SK-N-DZ (cell line): ENCODE results near the gene SPATC1L. TPM values are rescaled to one million over a fixed set of nuclear protein-coding genes. Genes with fewer than 3 reads are reported as not detected.
"Not testable (repeated sequence)": the region's sequence is repeated elsewhere in the genome, so short reads cannot be mapped to it uniquely, and the experiment has no call there.

Experiments used
- DNase-seq: peaks from one replicate; pipeline ENCODE4 v3.0.0-alpha.2; 2015; ENCODE audit warnings: low spot score
- polyA plus RNA-seq, 2 experiments: library from polyadenylated mRNA; depleted of rRNA; stranded (reverse); fragments of >200 nt; gene quantifications; 2 replicates each; pipeline ENCODE4 v1.2.3, GENCODE V29; 2014

The SPATC1L gene
- 14.4 and 19.7 TPM in 2 replicates for polyA plus RNA-seq (2014; cell fraction: cytosol; rRNA removed)
- polyA plus RNA-seq (2014; cell fraction: nucleus; rRNA removed): 10.0 and 21.0 TPM in 2 replicates

DNA sequence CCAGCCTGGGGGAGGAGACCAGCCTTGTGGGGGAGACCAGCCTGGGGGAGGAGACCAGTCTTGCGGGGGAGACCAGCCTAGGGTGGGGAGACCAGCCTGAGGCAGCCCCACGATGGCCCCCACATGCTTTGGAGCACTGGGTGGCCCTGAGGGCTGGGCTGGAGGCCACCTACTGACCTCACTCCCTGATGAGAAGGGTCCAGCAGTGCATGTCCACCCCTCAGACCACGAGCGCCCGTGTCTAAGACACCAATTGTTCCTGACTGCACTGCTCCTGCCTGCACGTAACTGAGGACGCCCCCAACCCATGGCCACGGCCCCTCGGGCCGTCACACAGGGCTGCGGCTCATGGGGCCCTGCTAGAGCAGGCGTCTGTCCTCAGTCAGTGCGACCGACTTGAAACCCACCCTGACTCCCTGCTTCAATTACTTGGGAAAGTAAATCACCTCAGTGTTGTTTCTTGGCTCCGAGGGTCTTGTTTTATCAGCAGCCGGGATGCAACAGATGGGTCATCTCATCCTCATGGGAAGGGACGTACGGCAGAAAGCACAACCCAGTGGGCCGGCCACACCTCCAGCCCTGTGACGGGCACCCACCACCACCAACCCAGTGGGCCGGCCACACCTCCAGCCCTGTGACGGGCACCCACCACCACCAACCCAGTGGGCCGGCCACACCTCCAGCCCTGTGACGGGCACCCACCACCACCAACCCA lies at the start of gene SPATC1L:
SPATC1L (minus strand) TSS at position 550 of the 715 bp plus-strand sequence. CDS start 1,643 bp downstream, outside the sequence.
- peak; percentile 73 for DNase-seq

DNA sequence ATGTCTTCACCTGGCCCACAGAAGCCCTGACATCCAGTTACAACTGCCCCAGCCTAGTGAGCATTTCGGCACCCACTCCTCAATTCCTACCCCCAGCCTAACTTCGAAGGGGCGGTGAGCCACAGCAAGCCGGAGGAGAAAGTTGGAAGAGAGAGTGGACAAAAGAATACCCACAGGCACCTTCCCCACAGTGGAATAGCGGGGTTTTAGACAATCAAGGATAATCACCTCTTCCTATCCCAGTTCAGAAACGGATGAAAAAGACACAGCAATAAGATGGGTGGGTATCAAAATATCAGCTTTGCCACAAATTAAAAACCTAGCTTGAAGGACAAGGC lies 45.6 kb upstream of the SPATC1L start:
- DNase-seq: no peak

DNA sequence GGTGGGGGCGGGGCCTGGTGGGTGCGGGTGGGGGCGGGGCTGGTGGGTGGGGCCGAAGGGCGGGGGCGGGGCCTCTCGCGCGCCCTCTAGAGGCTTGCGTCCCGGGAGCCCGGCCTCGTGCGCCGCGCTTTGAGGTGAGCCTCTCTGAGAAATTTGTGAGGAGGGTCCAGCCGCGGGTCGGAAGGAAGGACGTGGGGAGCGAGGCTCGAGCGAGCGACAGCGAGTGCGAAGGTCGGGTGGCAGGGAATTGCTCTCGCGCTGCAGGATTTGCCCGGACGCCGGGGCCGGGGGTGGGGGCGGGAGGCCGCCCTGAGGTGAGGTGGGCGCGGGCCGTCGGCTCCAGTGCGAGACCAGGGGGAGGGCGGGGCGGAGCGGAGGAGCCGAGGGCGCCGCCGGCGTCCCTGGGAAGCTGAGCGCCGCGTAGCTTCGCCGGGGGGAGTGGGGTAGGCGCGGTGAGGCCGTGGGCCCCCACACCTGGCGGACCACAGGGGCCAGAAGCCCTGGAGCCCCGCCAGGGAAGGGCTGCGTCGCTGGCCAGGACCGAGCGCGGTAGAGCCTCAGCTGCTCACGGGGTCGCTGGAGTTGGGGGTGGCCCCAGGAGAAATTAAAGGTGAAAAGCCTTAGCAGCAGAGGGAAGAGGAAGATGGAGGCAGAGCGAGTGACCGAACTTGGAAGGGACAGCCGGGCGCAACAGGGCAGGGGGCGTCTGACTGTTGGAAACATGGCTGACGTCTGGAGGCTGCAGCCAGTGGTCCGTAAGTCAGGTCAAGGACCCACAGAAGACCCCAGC lies 45.1 kb upstream of the SPATC1L start:
- peak; percentile 64 for DNase-seq

DNA sequence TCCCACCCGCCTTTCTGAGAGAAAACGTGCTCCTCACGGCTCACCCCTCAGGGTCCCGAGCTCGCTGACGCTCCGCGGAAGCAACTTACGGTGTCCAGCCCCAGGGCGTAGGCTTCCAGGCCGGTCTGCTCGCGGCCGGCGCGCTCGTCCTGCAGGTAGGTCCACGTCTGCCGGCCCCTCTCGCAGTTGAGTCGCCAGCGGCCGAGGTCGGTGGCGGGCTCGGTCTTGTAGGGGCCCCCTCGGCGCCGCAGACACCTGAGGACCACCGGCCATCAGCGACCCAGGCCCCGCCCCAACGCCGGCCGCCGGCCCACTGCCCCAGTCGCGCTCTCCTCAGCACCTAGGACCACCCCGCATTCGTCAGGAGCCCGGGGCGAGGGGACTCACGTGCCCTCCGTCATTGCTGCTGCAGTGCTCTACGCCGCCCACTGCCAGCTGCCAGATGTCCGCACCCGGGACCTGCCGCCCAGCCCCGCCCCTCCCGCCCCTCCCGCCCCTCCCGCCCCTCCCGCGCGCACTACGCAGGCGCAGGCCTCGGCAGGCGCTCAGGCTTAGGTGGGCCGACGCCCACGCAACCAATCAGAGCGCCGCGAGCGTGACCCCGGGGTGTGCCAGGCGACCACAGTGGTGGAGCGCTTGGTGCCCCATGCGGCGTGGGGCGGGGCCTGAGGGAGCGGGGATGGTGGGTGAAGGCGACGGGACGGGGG lies 44.2 kb upstream of the SPATC1L start, which contains the start of gene LSS:
LSS (minus strand) TSS at position 430 of the 707 bp plus-strand sequence; CDS start at position 401, 29 bp downstream.
- peak; percentile 96 for DNase-seq

DNA sequence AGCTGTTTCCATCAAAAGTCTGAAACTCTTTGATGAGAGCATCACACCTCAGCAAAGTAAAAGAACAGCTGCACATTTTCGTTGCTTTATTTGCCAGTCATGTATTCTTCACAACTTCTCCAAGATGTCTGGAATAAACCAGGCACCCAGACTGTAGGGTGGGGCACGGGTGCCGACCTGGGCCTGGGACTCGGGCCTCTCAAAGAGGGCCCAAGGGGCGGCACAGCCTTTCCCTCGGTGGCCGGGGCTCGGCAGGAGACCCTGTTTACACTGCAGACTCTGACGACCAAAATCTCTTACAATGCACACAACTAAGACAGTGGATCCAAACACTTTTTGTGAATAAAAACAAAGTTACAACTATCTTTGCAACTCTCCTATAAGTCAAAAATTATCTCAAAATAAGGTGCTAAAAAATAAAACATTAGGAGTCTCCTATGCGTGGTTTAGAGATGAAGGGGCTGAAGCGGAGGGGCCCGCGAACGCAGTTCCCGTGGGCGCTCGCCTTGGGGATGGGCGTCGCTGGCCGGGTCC lies 43.6 kb upstream of the SPATC1L start:
- no peak for DNase-seq

DNA sequence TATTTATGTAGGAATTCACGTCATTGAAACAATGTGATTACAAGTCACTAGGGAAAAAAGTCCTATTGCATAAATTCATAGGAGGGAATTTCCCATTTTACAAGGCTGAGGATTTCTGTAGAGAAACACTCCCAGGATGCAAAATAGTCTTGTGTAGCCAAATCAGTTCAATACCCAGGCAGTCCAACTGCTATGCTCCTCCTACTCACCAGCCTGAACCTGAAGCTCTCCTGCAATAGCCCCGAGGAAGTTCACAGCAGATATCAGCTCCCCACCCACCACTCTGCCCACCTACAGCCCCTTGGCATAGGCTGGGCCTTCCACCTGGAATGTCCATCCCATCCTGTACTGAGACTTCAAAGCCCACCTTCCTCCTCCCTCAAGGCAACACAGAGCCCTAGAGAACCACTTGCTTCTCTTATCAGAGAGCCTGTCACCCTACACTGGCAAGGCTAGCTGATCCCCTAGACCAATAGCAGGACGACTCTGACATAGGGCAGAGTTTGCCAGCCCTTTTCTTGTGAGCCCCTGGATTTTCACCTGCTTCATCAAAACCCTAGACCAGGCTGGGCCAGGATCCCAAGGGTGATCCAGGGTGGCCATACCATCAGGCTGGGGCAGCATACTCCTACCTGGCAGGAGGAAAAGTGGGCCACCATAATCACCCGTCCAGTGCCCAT lies 42.8 kb upstream of the SPATC1L start:
- DNase-seq: no peak

DNA sequence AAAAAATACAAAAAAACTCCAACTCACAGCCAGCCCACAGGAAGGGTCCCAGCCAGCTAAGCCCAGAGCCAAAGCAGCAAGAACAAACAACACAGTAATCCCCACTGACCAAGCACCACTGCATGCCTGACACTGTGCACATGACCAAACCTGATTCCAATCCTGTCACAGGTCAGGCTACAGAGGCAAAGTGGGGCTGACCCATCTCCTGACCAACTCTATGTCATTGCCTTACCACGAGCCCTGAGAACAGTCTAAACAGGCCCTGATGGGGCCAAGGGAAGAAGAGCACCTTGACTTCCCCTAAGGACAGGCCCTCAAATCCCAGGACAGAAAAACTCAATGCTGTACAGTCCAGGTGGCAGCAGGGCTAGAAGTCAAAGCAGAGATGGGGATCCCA lies 41.9 kb upstream of the SPATC1L start:
- DNase-seq: no peak

DNA sequence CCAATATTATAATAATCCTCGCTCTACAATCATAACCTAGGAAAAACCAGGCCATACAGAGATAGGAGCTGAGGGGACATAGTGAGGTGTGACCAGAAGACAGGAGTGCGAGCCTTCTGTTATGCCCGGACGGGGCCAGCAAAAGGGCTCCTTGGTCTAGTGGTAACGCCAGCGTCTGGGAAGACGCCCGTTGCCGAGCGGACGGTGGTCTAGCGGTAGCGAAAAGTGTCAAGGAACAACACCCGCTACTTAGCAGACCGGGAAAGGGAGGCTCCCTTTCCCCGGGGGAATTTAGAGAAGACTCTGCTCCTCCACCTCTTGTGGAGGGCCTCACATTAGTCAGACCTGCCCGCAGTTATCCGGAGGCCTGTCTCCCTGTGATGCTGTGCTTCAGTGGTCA lies 39.4 kb upstream of the SPATC1L start:
- not testable (repeated sequence) for DNase-seq

DNA sequence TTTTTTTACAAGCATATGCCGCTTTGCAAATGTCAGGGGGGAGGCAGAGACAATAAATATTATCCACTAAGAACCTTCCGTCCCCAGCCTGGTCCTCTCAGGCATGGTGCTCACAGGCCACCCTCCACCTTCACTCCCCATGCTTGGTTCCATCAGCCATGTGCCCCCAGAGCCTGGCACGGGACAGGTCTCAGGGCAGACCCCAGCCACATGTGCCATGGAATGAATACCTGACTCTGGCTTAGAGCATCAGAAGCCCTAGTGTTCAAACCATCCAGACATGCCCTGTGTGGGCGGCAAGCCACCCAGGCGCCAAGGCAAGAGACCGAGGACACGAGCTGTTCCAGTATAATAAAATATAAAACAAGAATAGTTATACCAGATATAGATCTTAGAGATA lies 39.0 kb upstream of the SPATC1L start:
- no peak for DNase-seq

DNA sequence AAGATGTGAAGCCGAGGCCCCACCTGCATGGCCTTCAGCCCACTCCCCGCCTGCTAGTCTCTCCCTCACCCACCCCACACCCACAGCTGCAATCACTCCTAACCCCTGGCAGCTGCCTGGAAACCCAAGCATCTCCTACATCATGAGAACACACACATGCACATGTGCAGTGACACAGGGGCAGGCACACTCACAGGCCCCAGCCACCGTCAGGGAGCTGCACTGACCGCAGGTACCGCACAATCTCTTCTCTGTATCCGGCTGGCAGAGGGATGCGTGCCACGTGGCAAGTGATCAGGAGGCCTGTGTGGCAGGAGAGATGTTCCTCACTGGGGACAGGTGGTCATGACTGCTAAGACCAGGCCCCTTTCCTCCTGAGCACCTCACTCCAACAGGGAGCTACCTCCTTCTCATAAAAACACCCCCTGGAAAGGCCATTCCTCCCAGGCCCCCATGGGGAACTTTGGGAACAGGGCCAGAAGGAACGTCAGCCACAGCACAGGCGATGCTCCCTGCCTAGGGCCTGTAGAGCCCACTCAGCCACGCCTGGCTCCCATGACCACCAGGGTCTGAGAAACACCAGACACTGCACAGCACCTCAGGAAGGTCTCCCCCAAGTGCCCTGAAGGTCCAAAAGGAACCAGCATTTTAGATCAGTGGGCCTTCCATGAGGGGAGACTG lies 38.3 kb upstream of the SPATC1L start:
- DNase-seq: no peak

DNA sequence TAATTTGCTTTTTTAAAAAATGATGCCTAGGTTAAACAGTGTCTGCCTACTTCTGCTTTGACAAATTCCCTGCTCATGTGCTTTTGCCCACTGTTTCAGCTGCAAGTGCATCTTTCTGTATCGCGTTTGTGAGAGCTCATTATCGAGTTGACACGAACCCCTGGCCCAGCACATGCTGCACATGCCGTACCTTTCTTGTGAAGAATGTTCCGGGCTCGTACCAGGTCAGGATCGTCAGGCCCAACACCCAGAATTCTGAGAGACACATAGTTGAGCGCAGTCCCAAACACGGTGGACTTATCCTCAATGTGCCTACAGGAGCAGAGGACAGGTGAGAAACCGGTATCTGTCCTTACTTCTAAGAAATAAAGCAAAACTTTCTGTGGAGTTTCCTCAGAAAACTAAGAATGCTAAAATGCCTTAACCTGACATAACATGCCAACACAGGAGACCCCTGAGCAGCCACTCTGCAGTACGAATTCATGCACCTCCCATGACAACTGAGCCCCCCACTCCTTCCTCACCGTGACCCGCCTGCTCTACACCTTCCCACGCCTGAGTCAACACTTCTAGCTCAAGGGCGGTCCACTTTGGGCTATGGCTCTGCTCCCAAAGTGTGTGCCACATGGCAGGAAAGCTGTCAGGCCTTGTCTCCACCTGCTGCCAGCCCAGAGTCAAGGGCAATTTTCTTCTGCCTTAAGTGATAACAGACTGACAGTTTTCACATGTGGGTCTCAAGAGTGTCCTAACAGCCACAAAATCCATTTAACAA lies 37.6 kb upstream of the SPATC1L start:
- no peak for DNase-seq

DNA sequence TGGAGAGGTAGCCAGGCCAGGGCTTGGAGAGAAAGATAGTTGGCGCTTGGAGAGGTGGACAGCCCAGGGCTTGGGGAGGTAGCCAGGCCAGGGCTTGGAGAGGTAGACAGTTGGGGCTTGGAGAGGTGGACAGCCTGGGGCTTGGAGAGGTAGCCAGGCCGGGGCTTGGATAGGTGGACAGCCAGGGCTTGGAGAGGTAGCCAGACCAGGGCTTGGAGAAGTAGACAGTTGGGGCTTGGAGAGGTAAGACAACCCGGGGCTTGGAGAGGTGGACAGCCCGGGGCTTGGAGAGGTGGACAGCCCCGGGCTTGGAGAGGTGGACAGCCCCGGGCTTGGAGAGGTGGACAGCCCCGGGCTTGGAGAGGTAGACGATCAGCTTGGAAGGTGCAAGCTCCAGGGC lies 36.6 kb upstream of the SPATC1L start:
- DNase-seq: no peak

DNA sequence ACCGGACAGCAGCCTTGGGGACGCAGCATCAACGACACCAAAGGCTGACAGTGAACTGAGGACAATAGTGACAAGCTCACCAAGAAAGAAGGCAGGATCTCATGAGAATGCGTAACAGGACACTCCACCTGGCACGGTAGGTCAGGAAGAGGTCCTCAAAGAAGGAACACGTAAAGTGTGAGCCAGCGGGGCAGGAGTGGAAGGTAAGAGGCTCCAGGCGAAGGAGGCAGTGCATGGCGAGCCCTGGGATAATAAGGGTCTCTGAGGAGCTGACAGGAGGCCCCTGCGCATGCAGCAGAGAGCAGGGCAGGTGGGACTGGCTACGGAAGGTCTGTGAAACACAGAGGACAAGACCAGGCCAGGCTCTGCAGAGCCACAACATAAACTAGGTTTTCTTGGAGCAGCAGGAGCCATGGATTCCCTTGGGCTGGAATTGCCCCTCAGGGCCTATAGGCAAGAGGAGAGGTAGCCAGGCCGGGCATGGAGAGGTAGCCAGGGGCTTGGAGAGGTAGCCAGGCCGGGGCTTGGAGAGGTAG lies 36.1 kb upstream of the SPATC1L start:
- DNase-seq: no peak

DNA sequence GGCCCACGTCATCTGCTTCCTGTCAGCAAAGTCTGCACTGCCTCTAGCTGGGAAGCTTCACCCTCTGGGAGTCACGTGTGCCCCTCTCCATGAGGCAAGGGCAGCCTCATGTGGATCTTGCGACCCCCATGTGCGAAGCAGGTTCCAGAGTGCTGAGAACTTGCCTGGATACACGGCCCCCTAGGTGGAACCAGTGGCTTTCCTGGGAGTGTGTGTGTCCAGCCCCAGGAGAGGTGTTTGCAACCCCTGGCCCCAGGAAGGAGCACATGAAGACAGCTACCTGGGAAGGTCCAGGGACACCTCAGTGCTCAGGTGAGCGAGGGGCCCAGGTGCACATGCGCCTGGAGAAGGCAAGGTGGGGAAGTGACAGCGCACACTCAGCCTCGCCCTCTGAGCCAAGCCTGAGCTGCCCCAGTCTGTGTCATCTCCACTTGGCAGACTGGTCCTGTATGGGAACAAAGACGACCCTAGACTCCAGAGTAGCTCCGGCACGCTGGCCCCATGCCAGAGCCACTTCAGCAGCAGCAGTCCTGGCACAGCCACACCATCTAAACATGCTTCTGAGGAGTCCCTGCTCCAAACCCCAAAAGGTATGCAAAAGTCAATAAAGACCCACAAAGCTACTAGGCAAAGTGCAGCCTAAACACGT lies 35.5 kb upstream of the SPATC1L start:
- no peak for DNase-seq

DNA sequence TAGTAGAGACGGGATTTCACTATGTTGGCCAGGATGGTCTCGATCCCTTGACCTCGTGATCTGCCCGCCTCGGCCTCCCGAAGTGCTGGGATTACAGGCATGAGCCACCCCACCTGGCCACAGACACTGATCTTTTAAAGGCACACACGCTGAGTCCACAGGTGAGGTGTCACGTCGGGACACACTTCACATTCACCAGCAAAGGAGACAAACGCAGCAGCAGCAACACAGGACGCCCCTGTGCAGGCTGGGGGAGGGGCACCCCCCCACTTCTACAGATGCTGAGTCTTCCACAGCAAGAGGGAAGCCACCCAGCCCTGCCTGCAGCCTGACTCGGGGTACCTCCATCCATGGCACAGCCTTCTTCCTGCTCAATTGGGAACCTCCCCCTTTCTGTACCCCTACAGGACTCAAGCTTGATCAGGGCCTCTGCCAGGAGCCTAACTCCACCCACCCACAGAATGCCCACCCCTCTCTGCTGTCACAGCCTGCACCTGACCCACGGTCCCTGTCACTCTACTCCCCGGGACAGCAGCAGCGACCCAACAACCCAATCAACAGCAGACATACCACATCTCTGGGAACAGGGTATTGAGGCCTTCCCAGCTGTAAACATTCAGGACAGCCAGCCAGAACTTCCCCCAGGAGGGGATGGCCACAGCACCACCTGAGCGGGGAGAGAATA lies 34.8 kb upstream of the SPATC1L start:
- no peak for DNase-seq

DNA sequence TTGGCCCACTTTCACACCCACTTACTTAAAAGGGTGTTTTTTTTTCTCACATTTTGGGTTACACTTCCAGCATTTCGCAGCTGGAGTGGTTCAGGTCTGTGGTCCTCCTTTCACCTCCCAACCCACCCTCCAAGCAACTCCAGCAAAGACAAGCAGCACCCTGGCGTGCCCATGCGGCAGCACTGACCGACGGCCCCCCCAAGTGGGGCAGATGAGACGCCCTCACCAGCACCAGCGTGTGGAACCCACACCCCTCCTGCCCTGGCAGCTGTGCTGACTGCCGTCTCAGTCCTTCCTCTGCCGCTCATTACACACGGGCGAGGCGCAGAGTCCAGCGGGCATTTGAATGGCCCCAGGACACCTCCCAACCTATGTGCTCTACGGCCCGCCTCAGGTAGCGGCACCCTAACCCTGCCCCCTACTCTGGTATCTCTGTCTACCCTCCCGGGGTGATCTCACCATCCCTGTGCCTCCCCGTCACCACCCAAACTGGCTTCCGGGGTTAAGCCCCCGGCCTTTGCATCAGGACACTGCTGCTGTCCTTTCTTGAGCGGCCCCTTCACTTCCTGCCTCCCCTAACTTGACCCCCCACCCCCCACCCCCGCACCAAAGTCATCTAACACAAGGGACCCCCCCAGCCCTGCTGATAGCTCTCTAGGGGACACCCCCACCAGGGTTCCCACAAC lies 33.4 kb upstream of the SPATC1L start:
- DNase-seq: no peak

DNA sequence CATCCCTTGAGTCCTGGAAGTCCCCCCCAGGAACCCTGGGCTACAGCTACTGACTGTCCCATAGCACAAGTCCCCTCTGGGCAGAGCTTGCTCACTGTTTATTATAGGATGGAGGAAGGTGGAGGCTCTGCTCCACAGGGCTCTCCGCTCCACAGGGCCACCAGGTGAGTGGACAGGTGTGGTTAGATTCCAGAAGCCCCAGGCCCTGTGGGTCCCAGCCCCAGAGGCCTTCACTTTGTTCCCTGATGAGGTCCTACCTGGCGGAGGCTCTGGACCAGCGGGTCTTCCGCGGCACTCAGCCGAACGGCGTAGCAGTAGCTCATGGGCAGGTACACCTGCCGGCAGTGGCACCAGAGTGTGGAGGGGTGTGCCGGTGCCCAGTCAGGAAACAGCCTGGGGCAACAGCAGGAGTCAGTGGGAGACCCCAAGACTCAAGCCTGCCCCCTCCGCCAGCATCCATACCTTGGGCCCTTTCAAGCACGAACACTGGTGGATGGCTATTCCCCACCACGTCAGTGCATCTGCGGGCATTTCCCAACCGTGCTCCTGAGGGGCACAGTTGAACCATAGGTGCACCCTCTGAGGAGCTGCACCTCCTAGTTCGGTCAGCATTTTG lies 32.0 kb upstream of the SPATC1L start:
- no peak for DNase-seq
